ENCODE results near the gene GLO1.
A peak's percentile ranks its signal among the peaks of the same experiment; 100 is the strongest.
"Not testable (repeated sequence)": the region's sequence is repeated elsewhere in the genome, so short reads cannot be mapped to it uniquely, and the experiment has no call there.

GLO1 gene

GRCh38 chr6:38703949-38704590 lies 1.1 kb upstream of the GLO1 start:
- DNase-seq = no peak

- DNase-seq = no peak
Observed at GRCh38 chr6:38701551-38701950, 1.4 kb downstream of the GLO1 start.

- DNase-seq = not testable (repeated sequence)
Observed at GRCh38 chr6:38699702-38700101, 3.2 kb downstream of the GLO1 start.

- DNase-seq = no peak
Observed at GRCh38 chr6:38697846-38698245, 5.1 kb downstream of the GLO1 start.

GRCh38 chr6:38696345-38696744 lies 6.6 kb downstream of the GLO1 start:
- no peak for DNase-seq

GRCh38 chr6:38695933-38696332 lies 7.0 kb downstream of the GLO1 start:
- no peak for DNase-seq

GRCh38 chr6:38695227-38695900 lies 7.6 kb downstream of the GLO1 start:
- no peak for DNase-seq

- DNase-seq = no peak
Observed at GRCh38 chr6:38688579-38689087, 14.3 kb downstream of the GLO1 start.

- DNase-seq = no peak
Observed at GRCh38 chr6:38687549-38687948, 15.4 kb downstream of the GLO1 start.

GRCh38 chr6:38687043-38687353 lies 15.9 kb downstream of the GLO1 start:
- DNase-seq = no peak

GRCh38 chr6:38686270-38687042 lies 16.5 kb downstream of the GLO1 start:
- DNase-seq = no peak

GRCh38 chr6:38684904-38685303 lies 18.0 kb downstream of the GLO1 start:
- DNase-seq = no peak

- DNase-seq = no peak
Observed at GRCh38 chr6:38684237-38684636, 18.7 kb downstream of the GLO1 start.

GRCh38 chr6:38681850-38682249 lies 21.1 kb downstream of the GLO1 start:
- no peak for DNase-seq

GRCh38 chr6:38679668-38680067 lies 23.3 kb downstream of the GLO1 start:
- no peak for DNase-seq

- DNase-seq = no peak
Observed at GRCh38 chr6:38678178-38678760, 24.7 kb downstream of the GLO1 start.

GRCh38 chr6:38676974-38677544 lies 25.9 kb downstream of the GLO1 start:
- DNase-seq = no peak

- no peak for DNase-seq
Observed at GRCh38 chr6:38676236-38676973, 26.5 kb downstream of the GLO1 start.

- peak; percentile 16 for DNase-seq
Observed at GRCh38 chr6:38673397-38674165, 29.4 kb downstream of the GLO1 start.

- DNase-seq = peak; percentile 59
Observed at GRCh38 chr6:38671885-38672467, 31.0 kb downstream of the GLO1 start.
